CD14-positive monocyte (primary cell): ENCODE results near the gene SLC23A1. TPM values are rescaled to one million over a fixed set of nuclear protein-coding genes. Genes with fewer than 3 reads are reported as not detected.

Source experiments
- DNase-seq, 3 donors: peaks; one replicate each; pipeline ENCODE4 v3.0.0-alpha.2; 2011 to 2022
- H2AFZ ChIP-seq: 2 replicates; pipeline ENCODE4 v1.6.0; 2012; ENCODE audit warnings: mild to moderate bottlenecking, low read depth, low read length, inconsistent platforms; ENCODE audit not compliant: insufficient read depth, poor library complexity, severe bottlenecking
- H3K27ac ChIP-seq, 2 donors: 1 replicate in 1 of 2; 2 replicates in 1 of 2; pipeline ENCODE4 v1.5.1; 2012 to 2013; ENCODE audit warnings: low read length in 2 of 2, control low read depth in 1 of 2, inconsistent platforms in 1 of 2, low read depth in 1 of 2, mild to moderate bottlenecking in 1 of 2
- H3K27me3 ChIP-seq, 2 donors: one replicate each; pipeline versions ENCODE4 v1.6.0 to v1.6.1; 2011 to 2013; ENCODE audit warnings: low read length in 2 of 2; ENCODE audit not compliant: control insufficient read depth in 2 of 2, insufficient read depth in 2 of 2
- H3K36me3 ChIP-seq, 2 donors: replicated peaks in 1 of 2; 1 replicate in 1 of 2; 2 replicates in 1 of 2; pipeline versions ENCODE4 v1.5.1 to v1.6.1; 2012 to 2013; ENCODE audit warnings: low read length in 2 of 2, control low read depth in 1 of 2, inconsistent platforms in 1 of 2, mild to moderate bottlenecking in 1 of 2; ENCODE audit not compliant: insufficient read depth in 2 of 2, control insufficient read depth in 1 of 2
- H3K4me1 ChIP-seq, 2 donors: 1 replicate in 1 of 2; 2 replicates in 1 of 2; pipeline versions ENCODE4 v1.5.1 to v1.6.1; 2012 to 2013; ENCODE audit warnings: low read length in 2 of 2, control low read depth in 1 of 2, inconsistent platforms in 1 of 2, mild to moderate bottlenecking in 1 of 2, moderate library complexity in 1 of 2; ENCODE audit not compliant: insufficient read depth in 2 of 2, control insufficient read depth in 1 of 2
- H3K4me2 ChIP-seq: replicated peaks from 2 replicates; pipeline ENCODE3; 2012; ENCODE audit warnings: low read length, moderate library complexity, mild to moderate bottlenecking; ENCODE audit not compliant: poor library complexity, severe bottlenecking; ENCODE audit errors: extremely low read depth
- H3K4me3 ChIP-seq, 3 experiments: fragments of 200-600 bp in 1 of 3; sonication (generic) in 1 of 3; replicated peaks in 1 of 3; 1 replicate in 2 of 3; 2 replicates in 1 of 3; pipeline ENCODE4 v1.5.1; 2011 to 2013; ENCODE audit warnings: low read length in 3 of 3, mild to moderate bottlenecking in 3 of 3, control low read depth in 2 of 3, low read depth in 2 of 3, inconsistent platforms in 1 of 3, moderate library complexity in 1 of 3
- H3K79me2 ChIP-seq: 2 replicates; pipeline ENCODE4 v1.6.0; 2012; ENCODE audit warnings: mild to moderate bottlenecking, control low read depth, inconsistent platforms, low read length, moderate library complexity; ENCODE audit not compliant: insufficient read depth
- H3K9ac ChIP-seq: 2 replicates; pipeline ENCODE4 v1.6.0; 2017; ENCODE audit warnings: low read length, mild to moderate bottlenecking; ENCODE audit not compliant: insufficient read depth, poor library complexity, severe bottlenecking
- H3K9me3 ChIP-seq, 2 donors: replicated peaks in 1 of 2; 1 replicate in 1 of 2; 2 replicates in 1 of 2; pipeline versions ENCODE4 v1.5.1 to v1.6.1; 2012 to 2013; ENCODE audit warnings: low read length in 2 of 2, control low read depth in 1 of 2; ENCODE audit not compliant: control insufficient read depth in 1 of 2, insufficient read depth in 1 of 2
- H4K20me1 ChIP-seq: 2 replicates; pipeline ENCODE4 v1.6.0; 2012; ENCODE audit warnings: mild to moderate bottlenecking, low read length, control low read depth, moderate library complexity; ENCODE audit not compliant: insufficient read depth
- H3K27ac Mint-ChIP-seq, 7 donors: one replicate each; pipeline ENCODE4 v1.8.0; 2020; ENCODE audit warnings: mild to moderate bottlenecking in 7 of 7, mixed read lengths in 7 of 7, moderate library complexity in 6 of 7, inconsistent platforms in 2 of 7
- H3K27me3 Mint-ChIP-seq, 3 donors: one replicate each; pipeline ENCODE4 v1.8.0; 2021 to 2022; ENCODE audit warnings: low read depth in 3 of 3, mild to moderate bottlenecking in 3 of 3, mixed read lengths in 3 of 3, moderate library complexity in 3 of 3, inconsistent platforms in 1 of 3
- H3K36me3 Mint-ChIP-seq, 2 donors: one replicate each; pipeline ENCODE4 v1.8.0; 2020; ENCODE audit warnings: mixed read lengths in 2 of 2, inconsistent platforms in 1 of 2, mild to moderate bottlenecking in 1 of 2
- H3K4me1 Mint-ChIP-seq: one replicate; pipeline ENCODE4 v1.8.0; 2020; ENCODE audit warnings: mild to moderate bottlenecking, mixed read lengths
- H3K4me3 Mint-ChIP-seq, 2 donors: one replicate each; pipeline ENCODE4 v1.8.0; 2020; ENCODE audit warnings: mild to moderate bottlenecking in 2 of 2, mixed read lengths in 2 of 2, moderate library complexity in 1 of 2
- H3K9me3 Mint-ChIP-seq, 7 donors: one replicate each; pipeline ENCODE4 v1.8.0; 2020 to 2022; ENCODE audit warnings: mixed read lengths in 7 of 7, mild to moderate bottlenecking in 6 of 7, moderate library complexity in 6 of 7, inconsistent platforms in 2 of 7
- WGBS: methylation state at CpG from one replicate; pipeline ENCODE4 v1.1.5; 2013; ENCODE audit warnings: missing lambda C conversion rate; ENCODE audit not compliant: insufficient coverage; 5-methylcytosine and 5-hydroxymethylcytosine counted together
- intact Hi-C, 2 donors: fragments of 100-400 bp; cut with micrococcal nuclease; formaldehyde crosslinking; loops; one replicate each; pipeline versions ENCODE4 v1.15.0 to v1.15.1; 2023
- polyA plus RNA-seq, 3 donors: library from polyadenylated mRNA; depleted of rRNA in 1 of 3; unstranded in 2 of 3; stranded (reverse) in 1 of 3; fragments of 300-500 nt in 2 of 3; fragments of >200 nt in 1 of 3; fragmentation: Illumina TruSeq in 2 of 3; gene quantifications; 1 replicate in 2 of 3; 2 replicates in 1 of 3; pipeline ENCODE4 v1.2.3, GENCODE V29; 2012 to 2021
- TF ChIP-seq, protein P1 (sequence below): fragments of 200-600 bp; IDR thresholded peaks from one replicate; pipeline ENCODE4 v1.8.0; 2022; ENCODE audit warnings: antibody characterized with exemption, mild to moderate bottlenecking

Gene SLC23A1
- polyA plus RNA-seq, 3 donors = not detected

DNA sequence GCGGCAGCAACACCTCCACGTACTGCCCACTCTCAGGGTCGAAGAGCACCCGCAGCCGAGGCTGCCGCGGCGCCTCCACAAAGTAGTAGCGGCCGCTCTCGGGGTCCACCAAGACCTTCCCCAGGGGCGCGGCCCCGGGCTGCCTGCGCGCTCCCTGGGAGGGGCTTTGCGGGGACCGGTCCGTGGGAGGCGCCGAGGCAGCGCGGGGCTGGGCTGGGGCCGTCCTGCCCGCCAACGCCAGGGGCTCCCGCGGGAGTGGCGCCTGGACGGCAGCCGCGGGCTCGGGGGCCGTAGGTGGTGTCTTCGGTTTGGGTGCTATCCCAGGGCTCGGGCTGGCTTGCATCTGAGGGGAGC lies 9.2 kb upstream of the SLC23A1 start:
- no peak overlapping the region for H3K27ac Mint-ChIP-seq
- intact Hi-C loops = no loop called here
- Histone ChIP-seq H3K4me1 (peaks cover 28 to 40% of the 10 kb centered on the region in 2 donors), H3K9ac (peak overlapping the region; percentile 42), H3K4me2 (peak overlapping the region; percentile 89), H3K4me3 (peak overlapping the region in 1 of 3 experiments; percentile 82), H3K27ac (no peak overlapping the region), H3K36me3 (no peaks in the 10 kb centered on the region), H3K79me2 (no peaks in the 10 kb centered on the region), H4K20me1 (no peaks in the 10 kb centered on the region), H3K9me3 (peaks cover 0 to 5% of the 10 kb centered on the region in 2 donors), H2AFZ (peak overlapping the region; percentile 96), H3K27me3 (peaks cover 12 to 41% of the 10 kb centered on the region in 2 donors)
- H3K9me3 Mint-ChIP-seq = peaks cover 0 to 9% (median 5%) of the 10 kb centered on the region in 7 donors
- H3K4me3 Mint-ChIP-seq = peak overlapping the region; percentile 89 to 94
- TF ChIP-seq, protein P1, sequence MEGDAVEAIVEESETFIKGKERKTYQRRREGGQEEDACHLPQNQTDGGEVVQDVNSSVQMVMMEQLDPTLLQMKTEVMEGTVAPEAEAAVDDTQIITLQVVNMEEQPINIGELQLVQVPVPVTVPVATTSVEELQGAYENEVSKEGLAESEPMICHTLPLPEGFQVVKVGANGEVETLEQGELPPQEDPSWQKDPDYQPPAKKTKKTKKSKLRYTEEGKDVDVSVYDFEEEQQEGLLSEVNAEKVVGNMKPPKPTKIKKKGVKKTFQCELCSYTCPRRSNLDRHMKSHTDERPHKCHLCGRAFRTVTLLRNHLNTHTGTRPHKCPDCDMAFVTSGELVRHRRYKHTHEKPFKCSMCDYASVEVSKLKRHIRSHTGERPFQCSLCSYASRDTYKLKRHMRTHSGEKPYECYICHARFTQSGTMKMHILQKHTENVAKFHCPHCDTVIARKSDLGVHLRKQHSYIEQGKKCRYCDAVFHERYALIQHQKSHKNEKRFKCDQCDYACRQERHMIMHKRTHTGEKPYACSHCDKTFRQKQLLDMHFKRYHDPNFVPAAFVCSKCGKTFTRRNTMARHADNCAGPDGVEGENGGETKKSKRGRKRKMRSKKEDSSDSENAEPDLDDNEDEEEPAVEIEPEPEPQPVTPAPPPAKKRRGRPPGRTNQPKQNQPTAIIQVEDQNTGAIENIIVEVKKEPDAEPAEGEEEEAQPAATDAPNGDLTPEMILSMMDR = no peak
- 2% methylated on average over 31 of the region's 36 CpGs for WGBS
- H3K27me3 Mint-ChIP-seq = peaks cover 48 to 68% (median 56%) of the 10 kb centered on the region in 3 donors
- peaks cover 41% of the 10 kb centered on the region for H3K4me1 Mint-ChIP-seq
- H3K36me3 Mint-ChIP-seq = peaks cover 5% of the 10 kb centered on the region in 2 donors
- DNase-seq = no peak

DNA sequence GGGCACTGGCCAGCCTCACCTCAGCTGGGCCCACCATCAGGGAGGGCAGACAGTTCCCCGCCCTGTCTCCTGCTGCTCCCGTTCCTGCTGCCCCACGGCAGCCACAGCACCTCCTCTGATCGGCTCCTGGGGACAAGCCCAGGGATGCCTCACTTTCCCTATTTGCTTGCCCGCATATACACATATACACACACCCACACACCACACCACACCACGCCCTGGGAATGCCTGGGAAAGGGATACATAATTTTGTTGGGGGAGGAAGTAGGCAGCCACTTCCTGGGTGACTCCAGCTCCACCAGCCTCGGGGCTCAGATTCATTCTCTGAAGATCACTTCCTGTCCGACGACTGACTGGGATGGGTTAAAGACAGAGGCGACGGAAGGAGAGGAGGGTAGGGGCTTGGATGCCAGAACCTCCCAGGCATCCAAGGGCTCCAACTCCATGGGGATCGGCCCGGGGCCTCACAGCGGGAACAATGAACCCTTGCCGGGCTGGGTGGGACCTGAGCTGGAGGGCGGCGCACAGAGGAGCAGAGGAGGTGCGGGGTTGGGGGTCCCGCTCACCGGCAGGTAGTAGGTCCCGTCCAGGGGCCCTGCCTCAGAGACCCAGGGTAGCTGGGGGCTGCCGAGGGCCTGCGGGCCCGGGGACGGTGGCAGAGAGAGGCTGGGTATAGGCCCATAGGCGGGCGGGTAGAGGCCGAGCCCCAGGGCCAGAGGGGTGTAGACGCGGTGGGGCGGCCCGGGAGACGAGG lies 8.7 kb upstream of the SLC23A1 start:
- peaks cover 5% of the 10 kb centered on the region in 2 donors for H3K36me3 Mint-ChIP-seq
- peak overlapping the region; percentile 42 for H3K9ac ChIP-seq
- H3K27me3 ChIP-seq = peaks cover 12 to 41% of the 10 kb centered on the region in 2 donors
- no peaks in the 10 kb centered on the region for H3K79me2 ChIP-seq
- H3K4me3 Mint-ChIP-seq = peak overlapping the region; percentile 76 to 92
- no peak for DNase-seq
- TF ChIP-seq, protein P1 = no peak
- H3K4me2 ChIP-seq = peak overlapping the region; percentile 89
- H3K27ac Mint-ChIP-seq = peak overlapping the region in 3 of 7 donors; percentile 21 to 47 (median 42)
- no peaks in the 10 kb centered on the region for H3K36me3 ChIP-seq
- H3K4me1 ChIP-seq = peaks cover 28 to 40% of the 10 kb centered on the region in 2 donors
- H3K9me3 ChIP-seq = peaks cover 0 to 5% of the 10 kb centered on the region in 2 donors
- 36% methylated on average over 27 of the region's 33 CpGs for WGBS
- no peak overlapping the region for H3K27ac ChIP-seq
- H2AFZ ChIP-seq = peak overlapping the region; percentile 96
- H3K9me3 Mint-ChIP-seq = peaks cover 0 to 9% (median 5%) of the 10 kb centered on the region in 7 donors
- H3K4me1 Mint-ChIP-seq = peaks cover 37% of the 10 kb centered on the region
- H4K20me1 ChIP-seq = no peaks in the 10 kb centered on the region
- peaks cover 48 to 67% (median 59%) of the 10 kb centered on the region in 3 donors for H3K27me3 Mint-ChIP-seq
- intact Hi-C loops = no loop called here
- peak overlapping the region in 1 of 3 experiments; percentile 82 for H3K4me3 ChIP-seq
